DND-41 (cell line): ENCODE data around the gene SCN3B.

Experiments
- CTCF ChIP-seq: IDR thresholded peaks from 2 replicates; pipeline ENCODE4 v1.5.1; 2012; ENCODE audit warnings: borderline replicate concordance, low read length, moderate library complexity, mild to moderate bottlenecking; ENCODE audit not compliant: poor library complexity, severe bottlenecking; ENCODE audit errors: extremely low read depth
- EZH2 ChIP-seq: IDR thresholded peaks from 3 replicates; pipeline ENCODE4 v1.6.1; 2012; ENCODE audit warnings: borderline replicate concordance, low read depth, mild to moderate bottlenecking, moderate library complexity, low read length, inconsistent platforms; ENCODE audit not compliant: severe bottlenecking

GRCh38 chr11:123698546-123699127 is 44.2 kb upstream of the SCN3B start:
- TF ChIP-seq CTCF (no peak), EZH2 (no peak)
